Measurements from ENCODE around the gene GSN. TPM values are rescaled to one million over a fixed set of nuclear protein-coding genes. Genes with fewer than 3 reads are reported as not detected.
A peak's percentile ranks its signal among the peaks of the same experiment; 100 is the strongest.

The GSN gene
- total RNA-seq, 2 experiments from 2014 or later, result 3.2 to 8.0 TPM

DNA sequence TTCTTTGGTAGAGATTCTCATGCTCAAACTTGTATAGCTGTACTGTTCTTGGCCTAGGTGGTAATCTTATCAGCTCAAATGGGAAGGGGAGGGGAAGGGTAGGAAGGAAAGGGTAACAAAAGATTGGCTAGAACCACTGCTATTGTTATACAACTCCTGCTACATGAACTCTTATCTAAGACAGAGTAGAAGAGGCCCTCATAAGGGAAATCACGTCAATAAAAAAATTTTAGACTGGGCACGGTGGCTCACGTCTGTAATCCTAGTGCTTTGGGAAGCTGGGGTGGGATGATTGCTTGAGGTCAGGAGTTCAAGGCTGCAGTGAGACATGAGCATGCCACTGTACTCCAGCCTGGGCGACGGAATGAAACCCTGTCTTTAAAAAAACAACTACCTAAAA lies 86.2 kb downstream of the GSN start:
- CTCF ChIA-PET, result interaction anchor here (0.7 to 3.2 kb wide), 12 partner anchors 8 to 144 kb away, joined by 3 to 35 read pairs (median 3); no protein-coding TSS in a partner anchor
- H3K4me1 Mint-ChIP-seq, result peaks cover 76% of the 10 kb centered on the region
- DNase-seq, result no peak
- H3K36me3 Mint-ChIP-seq, result peaks cover 63% of the 10 kb centered on the region
- H3K27ac Mint-ChIP-seq, result peak overlapping the region; percentile 96
- H3K4me3 Mint-ChIP-seq, result peak overlapping the region; percentile 54
- H3K9me3 Mint-ChIP-seq (ENCODE audit: low read depth), result no peaks in the 10 kb centered on the region
- ATAC-seq, result peak; percentile 20
- H3K27me3 Mint-ChIP-seq, result no peaks in the 10 kb centered on the region

DNA sequence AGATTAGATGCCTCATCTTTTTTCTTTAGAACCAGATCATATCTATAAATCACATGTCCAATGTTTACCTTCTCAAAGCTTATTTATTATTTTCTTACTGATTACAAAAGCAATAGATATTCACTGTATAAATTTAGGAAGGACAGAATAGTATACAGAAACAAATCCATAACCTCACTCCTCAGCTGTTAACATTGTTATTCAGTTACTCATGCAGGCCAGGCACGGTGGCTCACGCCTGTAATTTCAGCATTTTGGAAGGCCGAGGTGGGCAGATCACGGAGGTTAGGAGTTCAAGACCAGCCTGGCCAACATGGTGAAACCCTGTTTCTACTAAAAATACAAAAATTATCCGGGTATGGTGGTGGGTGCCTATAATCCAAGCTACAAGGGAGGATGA lies 86.8 kb downstream of the GSN start:
- Mint-ChIP-seq H3K4me1 (peaks cover 79% of the 10 kb centered on the region), H3K36me3 (peaks cover 62% of the 10 kb centered on the region), H3K4me3 (no peak overlapping the region), H3K27me3 (no peaks in the 10 kb centered on the region), H3K9me3 (ENCODE audit: low read depth) (no peaks in the 10 kb centered on the region), H3K27ac (peak overlapping the region; percentile 96)
- ATAC-seq (no peak), DNase-seq (no peak)
- CTCF ChIA-PET, result interaction anchor here (1.2 to 3.2 kb wide), 3 partner anchors 12 to 101 kb away, joined by 4 to 35 read pairs (median 4); no protein-coding TSS in a partner anchor

DNA sequence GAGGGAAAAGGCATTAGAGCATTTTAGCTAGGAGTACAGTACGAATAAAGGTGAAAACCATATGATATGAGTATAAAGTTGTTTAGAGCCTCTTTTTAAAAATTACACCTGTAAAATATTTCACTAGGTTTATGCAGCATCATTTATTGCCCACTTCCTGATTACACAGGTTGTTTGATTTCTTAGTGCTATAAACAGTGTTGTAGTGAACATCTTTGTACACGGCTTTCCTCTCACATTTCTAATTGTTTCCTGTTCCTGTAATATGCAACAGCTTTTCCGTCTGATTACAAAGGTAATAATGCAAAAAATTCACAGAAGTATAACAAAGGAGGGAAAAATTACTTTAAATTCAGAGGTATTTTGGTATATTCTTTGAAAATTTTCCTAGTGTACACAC lies 89.0 kb downstream of the GSN start:
- Mint-ChIP-seq H3K27me3 (no peaks in the 10 kb centered on the region), H3K9me3 (ENCODE audit: low read depth) (no peaks in the 10 kb centered on the region), H3K36me3 (peaks cover 58% of the 10 kb centered on the region), H3K27ac (peak overlapping the region; percentile 92), H3K4me3 (peak overlapping the region; percentile 72), H3K4me1 (peaks cover 85% of the 10 kb centered on the region)
- ATAC-seq, result no peak
- no peak for DNase-seq
- CTCF ChIA-PET, result interaction anchor here (1.0 to 1.3 kb wide), 3 partner anchors 12 to 41 kb away, joined by 3 to 5 read pairs (median 3); no protein-coding TSS in a partner anchor

DNA sequence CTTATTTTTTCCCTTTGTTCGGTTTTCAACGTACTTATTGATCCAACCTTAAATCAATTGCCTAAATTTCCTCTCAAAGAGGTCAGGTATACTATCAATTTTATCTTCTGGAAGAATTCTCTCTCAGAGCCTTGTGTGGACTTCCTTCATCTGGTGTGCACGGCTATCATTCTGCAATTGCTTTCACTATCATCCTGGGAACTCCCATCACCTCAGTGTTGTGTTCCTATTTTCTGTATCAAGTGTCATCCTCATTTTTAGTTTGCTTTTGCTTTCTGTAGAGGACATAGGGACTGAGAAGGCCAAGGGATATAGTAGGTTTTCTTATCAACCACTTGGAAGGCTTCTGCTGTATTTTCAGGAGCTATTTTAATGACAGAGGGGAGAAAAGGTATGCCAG lies 90.8 kb downstream of the GSN start:
- peak overlapping the region; percentile 68 for H3K4me3 Mint-ChIP-seq
- CTCF ChIA-PET, result interaction anchor here (0.6 to 1.8 kb wide), 4 partner anchors 9 to 475 kb away, joined by 3 to 8 read pairs (median 4); no protein-coding TSS in a partner anchor
- no peaks in the 10 kb centered on the region for H3K9me3 Mint-ChIP-seq (ENCODE audit: low read depth)
- peak overlapping the region; percentile 88 for H3K27ac Mint-ChIP-seq
- no peaks in the 10 kb centered on the region for H3K27me3 Mint-ChIP-seq
- DNase-seq, result no peak
- H3K36me3 Mint-ChIP-seq, result peaks cover 46% of the 10 kb centered on the region
- H3K4me1 Mint-ChIP-seq, result peaks cover 81% of the 10 kb centered on the region
- peak; percentile 52 for ATAC-seq

DNA sequence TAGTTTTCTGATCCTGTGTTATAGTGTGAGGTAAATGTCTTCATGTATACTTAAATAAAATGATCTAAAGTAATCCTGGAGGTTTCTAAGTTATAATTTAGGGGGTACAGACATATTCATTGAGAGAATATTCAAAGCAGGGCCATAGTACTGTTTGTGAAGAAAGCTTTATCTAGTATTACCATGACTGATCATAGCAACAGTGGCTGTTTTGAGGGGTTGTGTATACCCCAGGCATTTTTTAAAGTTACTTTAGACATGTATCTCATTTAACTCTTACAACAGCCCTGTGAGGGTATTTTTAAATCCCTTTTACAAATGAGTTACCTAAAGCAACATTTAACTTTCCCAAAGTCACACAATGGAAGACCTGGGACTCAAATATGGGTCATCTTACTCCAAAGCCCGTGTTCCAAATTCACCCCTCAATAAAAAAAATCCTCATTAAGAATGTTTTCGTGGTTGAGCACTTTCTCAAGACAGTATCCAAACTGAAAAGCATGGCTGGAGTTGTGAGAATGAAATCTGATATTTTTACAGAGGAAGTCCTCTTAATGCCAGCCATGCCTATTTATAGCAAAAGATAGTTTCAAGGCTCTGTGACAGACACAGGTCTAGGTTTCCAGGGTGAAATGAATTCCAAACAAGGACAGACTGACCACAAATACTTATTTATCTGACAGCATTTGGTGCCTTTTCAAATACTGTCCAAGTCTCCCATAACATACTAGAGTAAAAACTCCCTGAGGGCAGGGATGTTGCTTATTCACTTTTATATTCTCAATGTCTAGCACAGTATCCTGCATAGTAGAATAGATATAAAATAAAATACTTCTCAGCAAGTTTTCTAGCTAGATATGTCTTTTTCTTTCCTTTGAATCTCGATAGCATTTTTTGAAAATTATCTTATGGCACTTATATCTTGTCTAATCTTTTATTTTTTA lies 91.7 kb downstream of the GSN start:
- no peak for ATAC-seq
- CTCF ChIA-PET, result interaction anchor here (1.0 to 1.8 kb wide), 3 partner anchors 9 to 39 kb away, joined by 3 to 7 read pairs (median 4); no protein-coding TSS in a partner anchor
- no peaks in the 10 kb centered on the region for H3K27me3 Mint-ChIP-seq
- H3K9me3 Mint-ChIP-seq (ENCODE audit: low read depth), result no peaks in the 10 kb centered on the region
- H3K36me3 Mint-ChIP-seq, result peaks cover 42% of the 10 kb centered on the region
- peaks cover 81% of the 10 kb centered on the region for H3K4me1 Mint-ChIP-seq
- DNase-seq, result no peak
- H3K4me3 Mint-ChIP-seq, result peak overlapping the region; percentile 68
- H3K27ac Mint-ChIP-seq, result peak overlapping the region; percentile 88

DNA sequence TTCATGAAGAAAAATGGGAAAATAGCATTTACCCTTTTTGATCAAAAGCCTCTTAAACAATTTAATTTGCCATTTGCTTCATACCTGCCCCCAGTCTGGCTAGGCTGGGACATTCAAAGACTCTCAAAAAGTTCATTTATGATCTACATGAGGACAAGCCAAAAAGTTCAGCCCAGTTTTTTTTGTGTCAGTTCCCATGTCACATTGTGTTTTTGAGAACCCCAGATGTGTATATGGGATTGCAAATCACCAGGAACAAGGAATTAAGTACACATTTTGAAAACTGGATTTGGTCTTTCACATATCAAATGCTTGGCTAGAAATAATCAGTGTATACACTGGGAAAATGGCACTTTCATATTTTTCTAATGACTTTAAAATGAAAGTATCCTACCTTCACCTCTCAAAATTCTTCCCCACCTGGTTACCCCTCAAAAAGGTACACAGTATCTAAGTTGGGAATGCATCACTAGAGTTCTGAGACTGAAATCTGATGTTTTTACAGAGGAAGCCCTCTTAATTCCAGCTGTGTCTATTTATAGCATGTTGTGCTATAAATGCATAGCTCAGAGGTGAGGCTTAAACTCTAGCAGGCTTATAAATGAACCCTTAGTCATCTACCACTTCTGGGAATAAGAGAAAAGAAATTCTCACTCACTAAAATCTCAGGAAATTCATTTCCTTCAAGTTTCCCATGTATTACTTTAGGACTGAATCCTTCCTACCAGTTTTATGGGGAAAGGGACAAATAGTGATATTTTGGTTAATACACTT lies 92.8 kb downstream of the GSN start:
- peak overlapping the region; percentile 50 for H3K27ac Mint-ChIP-seq
- peaks cover 43% of the 10 kb centered on the region for H3K36me3 Mint-ChIP-seq
- H3K4me1 Mint-ChIP-seq, result peaks cover 83% of the 10 kb centered on the region
- ATAC-seq (no peak), DNase-seq (no peak)
- CTCF ChIA-PET, result interaction anchor here (0.7 to 1.5 kb wide), 4 partner anchors 18 to 82 kb away, joined by 3 to 7 read pairs (median 4); no protein-coding TSS in a partner anchor
- no peaks in the 10 kb centered on the region for H3K27me3 Mint-ChIP-seq
- H3K4me3 Mint-ChIP-seq, result no peak overlapping the region
- H3K9me3 Mint-ChIP-seq (ENCODE audit: low read depth), result no peaks in the 10 kb centered on the region

DNA sequence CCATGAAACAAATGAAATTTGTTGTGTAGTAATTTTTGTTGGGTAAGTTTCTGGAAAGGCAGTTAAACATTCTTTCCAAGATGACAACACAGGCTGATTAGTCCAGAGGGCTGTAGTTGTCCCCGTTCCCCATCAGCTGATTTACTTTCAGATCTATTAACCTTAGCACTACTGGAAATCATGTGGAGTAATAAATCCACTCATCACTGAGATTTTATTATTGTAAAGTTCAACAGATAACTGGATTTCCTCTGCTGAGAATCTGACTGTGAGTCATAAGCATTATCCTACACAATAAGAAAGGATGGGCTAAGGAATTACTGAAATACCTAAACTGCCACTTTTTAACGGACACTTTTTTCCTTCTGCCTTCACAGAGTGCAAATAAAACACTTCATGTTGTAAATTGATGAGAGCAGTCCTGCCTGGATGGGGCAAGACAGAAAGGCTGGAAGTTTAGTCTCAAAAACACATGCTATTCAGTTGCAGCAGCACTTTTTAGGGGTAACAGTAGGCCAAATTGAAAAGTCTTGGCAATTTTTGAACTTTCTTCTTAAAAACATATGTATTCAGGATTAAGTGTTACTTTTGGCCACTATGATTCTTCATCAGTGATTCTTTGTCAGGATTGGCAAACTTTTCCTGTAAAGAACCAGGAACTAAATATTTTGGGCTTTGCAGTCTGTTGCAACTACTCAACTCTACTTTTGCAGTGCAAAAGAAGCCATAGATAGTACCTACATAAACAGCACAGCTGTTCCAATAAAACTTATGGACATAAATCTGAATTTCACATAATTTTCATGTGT lies 95.1 kb downstream of the GSN start:
- ATAC-seq (no peak), DNase-seq (no peak)
- Mint-ChIP-seq H3K4me1 (peaks cover 84% of the 10 kb centered on the region), H3K36me3 (peaks cover 47% of the 10 kb centered on the region), H3K9me3 (ENCODE audit: low read depth) (no peaks in the 10 kb centered on the region), H3K27me3 (no peaks in the 10 kb centered on the region), H3K27ac (peak overlapping the region; percentile 73), H3K4me3 (peak overlapping the region; percentile 14)
- CTCF ChIA-PET, result interaction anchor here (0.9 to 6.5 kb wide), 4 partner anchors 9 to 43 kb away, joined by 3 to 49 read pairs (median 8); no protein-coding TSS in a partner anchor

DNA sequence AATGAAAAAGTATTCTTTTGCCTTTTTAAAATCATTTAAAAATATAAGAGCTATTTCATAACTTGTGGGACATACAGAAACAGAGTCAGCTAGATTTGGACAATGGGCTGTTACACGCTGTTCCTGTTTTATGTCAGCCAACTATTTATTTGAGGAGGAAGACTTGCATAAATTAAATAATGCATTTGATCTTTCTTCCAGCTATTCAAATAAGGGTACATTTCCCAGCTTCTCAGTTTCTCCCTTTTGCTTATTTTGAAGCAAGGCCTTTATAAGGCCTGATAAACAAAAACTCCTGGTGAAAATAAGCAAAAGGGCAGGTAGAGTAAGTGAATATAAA lies 95.6 kb downstream of the GSN start:
- no peak for DNase-seq
- ATAC-seq, result no peak
- H3K9me3 Mint-ChIP-seq (ENCODE audit: low read depth), result no peaks in the 10 kb centered on the region
- H3K36me3 Mint-ChIP-seq, result peaks cover 49% of the 10 kb centered on the region
- peaks cover 82% of the 10 kb centered on the region for H3K4me1 Mint-ChIP-seq
- CTCF ChIA-PET, result interaction anchor here (1.6 to 6.5 kb wide), 3 partner anchors 10 to 44 kb away, joined by 5 to 49 read pairs (median 12); no protein-coding TSS in a partner anchor
- H3K27ac Mint-ChIP-seq, result no peak overlapping the region
- no peaks in the 10 kb centered on the region for H3K27me3 Mint-ChIP-seq
- H3K4me3 Mint-ChIP-seq, result no peak overlapping the region

DNA sequence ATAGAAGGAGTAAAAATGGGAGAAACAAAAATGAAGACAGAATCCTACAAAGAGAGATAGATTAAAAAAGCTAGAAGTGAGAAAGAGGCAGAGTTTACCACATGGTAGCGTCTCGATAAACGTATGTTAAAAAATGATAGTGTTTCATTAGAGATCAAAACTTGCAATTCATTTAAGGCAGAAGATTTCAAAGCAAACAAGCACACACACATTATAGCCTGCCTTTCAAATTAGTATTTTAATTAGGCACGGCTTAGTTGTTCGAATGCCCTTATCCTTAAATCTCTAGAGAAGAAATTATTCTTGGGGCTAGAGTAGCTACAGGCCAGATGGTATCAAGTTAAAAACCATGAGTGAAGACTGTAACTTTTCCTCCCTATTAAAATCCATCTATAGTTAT lies 96.1 kb downstream of the GSN start:
- H3K9me3 Mint-ChIP-seq (ENCODE audit: low read depth), result no peaks in the 10 kb centered on the region
- DNase-seq, result no peak
- CTCF ChIA-PET, result interaction anchor here (1.6 to 6.5 kb wide), 3 partner anchors 9 to 44 kb away, joined by 5 to 49 read pairs (median 12); no protein-coding TSS in a partner anchor
- no peak overlapping the region for H3K27ac Mint-ChIP-seq
- no peaks in the 10 kb centered on the region for H3K27me3 Mint-ChIP-seq
- H3K4me1 Mint-ChIP-seq, result peaks cover 77% of the 10 kb centered on the region
- no peak for ATAC-seq
- peaks cover 49% of the 10 kb centered on the region for H3K36me3 Mint-ChIP-seq
- H3K4me3 Mint-ChIP-seq, result no peak overlapping the region

DNA sequence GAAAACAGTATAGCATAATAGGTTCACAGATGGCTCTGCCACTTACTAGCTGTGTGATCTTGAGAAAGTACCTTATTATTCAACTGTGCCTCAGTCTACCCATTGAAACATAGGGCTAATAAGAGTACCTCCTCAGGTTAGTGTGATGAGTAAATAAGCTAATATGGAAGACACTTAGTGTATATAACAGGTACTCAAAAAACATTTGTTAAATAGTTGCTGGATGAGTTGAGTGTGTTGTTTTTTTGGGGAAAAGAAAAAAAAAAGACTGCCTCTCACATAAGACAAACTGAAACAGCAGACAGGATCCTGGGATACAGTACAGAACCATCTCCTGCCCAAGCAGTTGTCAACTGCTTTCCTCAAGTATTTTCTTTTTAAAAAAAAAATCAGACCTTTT lies 96.9 kb downstream of the GSN start:
- H3K4me1 Mint-ChIP-seq, result peaks cover 69% of the 10 kb centered on the region

DNA sequence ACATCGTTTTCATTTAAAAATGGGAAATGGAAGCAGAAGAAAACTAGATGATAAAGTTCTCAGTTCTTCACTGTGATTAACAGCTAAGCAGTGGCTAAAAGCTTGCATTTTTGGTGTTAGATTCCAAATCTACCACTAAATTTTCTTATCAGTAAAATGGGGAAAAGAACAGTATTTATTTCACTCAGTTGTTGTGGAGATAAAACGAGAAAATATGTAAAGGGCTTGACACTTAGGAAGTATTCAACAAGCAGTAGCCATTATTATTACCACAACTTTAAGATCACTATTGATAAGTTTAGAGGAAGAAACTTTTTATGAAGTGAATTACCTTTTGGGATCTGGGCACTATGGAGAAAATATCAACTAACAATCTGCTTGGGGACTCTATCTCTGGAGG lies 97.6 kb downstream of the GSN start:
- peaks cover 39% of the 10 kb centered on the region for H3K36me3 Mint-ChIP-seq
- CTCF ChIA-PET, result interaction anchor here (0.8 to 6.5 kb wide), 3 partner anchors 12 to 46 kb away, joined by 3 to 49 read pairs (median 12); no protein-coding TSS in a partner anchor
- H3K4me3 Mint-ChIP-seq, result peak overlapping the region; percentile 3
- no peaks in the 10 kb centered on the region for H3K27me3 Mint-ChIP-seq
- no peak for DNase-seq
- H3K4me1 Mint-ChIP-seq, result peaks cover 67% of the 10 kb centered on the region
- ATAC-seq, result no peak
- peak overlapping the region; percentile 43 for H3K27ac Mint-ChIP-seq
- no peaks in the 10 kb centered on the region for H3K9me3 Mint-ChIP-seq (ENCODE audit: low read depth)

More for the DNA sequence above, 96.9 kb downstream of the GSN start:
- Mint-ChIP-seq H3K4me3 (no peak overlapping the region), H3K27ac (peak overlapping the region; percentile 43), H3K27me3 (no peaks in the 10 kb centered on the region), H3K9me3 (ENCODE audit: low read depth) (no peaks in the 10 kb centered on the region), H3K36me3 (peaks cover 45% of the 10 kb centered on the region)
- DNase-seq (no peak), ATAC-seq (no peak)
- CTCF ChIA-PET, result interaction anchor here (0.7 to 6.5 kb wide), 5 partner anchors 8 to 318 kb away, joined by 3 to 49 read pairs (median 5); no protein-coding TSS in a partner anchor

DNA sequence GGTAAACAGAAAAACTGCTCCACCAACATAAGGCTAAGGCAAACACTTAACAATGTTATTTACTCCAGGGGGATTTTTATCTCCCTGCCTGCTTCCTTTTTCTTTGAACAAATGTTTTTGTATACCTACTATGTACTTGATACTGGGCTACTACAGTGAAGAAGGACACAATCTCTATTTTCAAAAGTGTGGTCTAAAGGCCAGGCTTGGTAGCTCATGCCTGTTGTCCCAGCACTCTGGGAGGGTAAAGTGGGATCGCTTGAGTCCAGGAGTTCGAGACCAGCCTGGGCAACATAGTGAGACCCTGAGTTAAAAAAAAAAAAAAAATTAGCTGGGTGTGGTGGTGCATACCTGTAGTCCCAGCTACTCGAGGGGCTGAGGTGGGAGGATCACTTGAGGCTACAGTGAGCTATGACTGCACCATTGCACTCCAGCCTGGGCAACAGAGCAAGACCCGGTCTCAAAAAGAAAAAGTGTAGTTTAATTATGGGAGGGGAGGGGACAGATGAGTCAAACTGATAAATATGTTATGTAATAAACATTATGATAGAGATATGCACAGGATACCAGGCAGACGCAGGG lies 98.7 kb downstream of the GSN start:
- peaks cover 35% of the 10 kb centered on the region for H3K36me3 Mint-ChIP-seq
- peak overlapping the region; percentile 62 for H3K27ac Mint-ChIP-seq
- no peaks in the 10 kb centered on the region for H3K27me3 Mint-ChIP-seq
- peak overlapping the region; percentile 50 for H3K4me3 Mint-ChIP-seq
- ATAC-seq (no peak), DNase-seq (no peak)
- CTCF ChIA-PET, result interaction anchor here (1.0 to 6.5 kb wide), 3 partner anchors 12 to 47 kb away, joined by 3 to 49 read pairs (median 4); no protein-coding TSS in a partner anchor
- H3K9me3 Mint-ChIP-seq (ENCODE audit: low read depth), result no peaks in the 10 kb centered on the region
- H3K4me1 Mint-ChIP-seq, result peaks cover 66% of the 10 kb centered on the region

All from activated CD8-positive, alpha-beta memory T cell treated with anti-CD3 and anti-CD28 coated beads, Interleukin-2, amount 10 ng/mL, durations not matched to agents 7 days and 5 days (primary cell).